Measurements from ENCODE around the gene KCTD15.

Gene KCTD15

GRCh38 chr19:33828266-33829075 lies 31.8 kb downstream of the KCTD15 start:
- H3K4me3 ChIP-seq (ENCODE audit: low read depth, low read length) = no peak overlapping the region
- no peak for TF ChIP-seq CTCF (IDR thresholded peaks at IDR 0.05; ENCODE audit: control insufficient read depth, extremely low read depth, insufficient read depth)
- no peak for DNase-seq (ENCODE audit: low read depth)

GRCh38 chr19:33830264-33830663 lies 33.6 kb downstream of the KCTD15 start:
- no peak for DNase-seq (ENCODE audit: low read depth)
- no peak for TF ChIP-seq CTCF (IDR thresholded peaks at IDR 0.05; ENCODE audit: control insufficient read depth, extremely low read depth, insufficient read depth)
- H3K4me3 ChIP-seq (ENCODE audit: low read depth, low read length) = no peak overlapping the region

- DNase-seq (ENCODE audit: low read depth) = no peak
- no peak overlapping the region for H3K4me3 ChIP-seq (ENCODE audit: low read depth, low read length)
- TF ChIP-seq CTCF (IDR thresholded peaks at IDR 0.05; ENCODE audit: control insufficient read depth, extremely low read depth, insufficient read depth) = no peak
Measured at GRCh38 chr19:33831825-33832224, 35.2 kb downstream of the KCTD15 start.

- no peak for TF ChIP-seq CTCF (IDR thresholded peaks at IDR 0.05; ENCODE audit: control insufficient read depth, extremely low read depth, insufficient read depth)
- DNase-seq (ENCODE audit: low read depth) = no peak
- H3K4me3 ChIP-seq (ENCODE audit: low read depth, low read length) = no peak overlapping the region
Measured at GRCh38 chr19:33832633-33833032, 36.0 kb downstream of the KCTD15 start.

- TF ChIP-seq CTCF (IDR thresholded peaks at IDR 0.05; ENCODE audit: control insufficient read depth, extremely low read depth, insufficient read depth) = no peak
- no peak for DNase-seq (ENCODE audit: low read depth)
- H3K4me3 ChIP-seq (ENCODE audit: low read depth, low read length) = no peak overlapping the region
Measured at GRCh38 chr19:33840382-33840781, 43.7 kb downstream of the KCTD15 start.

GRCh38 chr19:33840783-33841182 lies 44.1 kb downstream of the KCTD15 start:
- no peak overlapping the region for H3K4me3 ChIP-seq (ENCODE audit: low read depth, low read length)
- TF ChIP-seq CTCF (IDR thresholded peaks at IDR 0.05; ENCODE audit: control insufficient read depth, extremely low read depth, insufficient read depth) = no peak
- DNase-seq (ENCODE audit: low read depth) = no peak

GRCh38 chr19:33841685-33842084 lies 45.0 kb downstream of the KCTD15 start:
- no peak for DNase-seq (ENCODE audit: low read depth)
- H3K4me3 ChIP-seq (ENCODE audit: low read depth, low read length) = no peak overlapping the region
- no peak for TF ChIP-seq CTCF (IDR thresholded peaks at IDR 0.05; ENCODE audit: control insufficient read depth, extremely low read depth, insufficient read depth)

Data from LNCaP clone FGC (cell line).